Omental fat pad (tissue), 4 donors: ENCODE measurements around the gene DBN1. TPM values are rescaled to one million over a fixed set of nuclear protein-coding genes. Genes with fewer than 3 reads are reported as not detected.

ENCODE experiments used
- ATAC-seq: fragments of 150-250 bp; one replicate; pipeline ENCODE4 v1.9.1; 2016; ENCODE audit warnings: mild to moderate bottlenecking, moderate library complexity; ENCODE audit not compliant: low FRiP score
- DNase-seq: peaks from one replicate; pipeline ENCODE4 v3.0.0-alpha.2; 2019; ENCODE audit warnings: low spot score
- CTCF ChIP-seq, 3 donors: fragments of 450-650 bp; IDR thresholded peaks; one replicate each; pipeline ENCODE4 v1.5.1; 2016 to 2017; ENCODE audit warnings: antibody characterized with exemption in 3 of 3, mild to moderate bottlenecking in 3 of 3, moderate library complexity in 2 of 3
- total RNA-seq, 4 donors: library from RNA; depleted of rRNA; stranded (reverse); fragments of >200 nt; gene quantifications; one replicate each; pipeline ENCODE4 v1.1.0, GENCODE V29; 2016

The DBN1 gene
- total RNA-seq, 4 donors from 2014 or later, result 33.5 to 78.5 (median 38.3) TPM

DNA sequence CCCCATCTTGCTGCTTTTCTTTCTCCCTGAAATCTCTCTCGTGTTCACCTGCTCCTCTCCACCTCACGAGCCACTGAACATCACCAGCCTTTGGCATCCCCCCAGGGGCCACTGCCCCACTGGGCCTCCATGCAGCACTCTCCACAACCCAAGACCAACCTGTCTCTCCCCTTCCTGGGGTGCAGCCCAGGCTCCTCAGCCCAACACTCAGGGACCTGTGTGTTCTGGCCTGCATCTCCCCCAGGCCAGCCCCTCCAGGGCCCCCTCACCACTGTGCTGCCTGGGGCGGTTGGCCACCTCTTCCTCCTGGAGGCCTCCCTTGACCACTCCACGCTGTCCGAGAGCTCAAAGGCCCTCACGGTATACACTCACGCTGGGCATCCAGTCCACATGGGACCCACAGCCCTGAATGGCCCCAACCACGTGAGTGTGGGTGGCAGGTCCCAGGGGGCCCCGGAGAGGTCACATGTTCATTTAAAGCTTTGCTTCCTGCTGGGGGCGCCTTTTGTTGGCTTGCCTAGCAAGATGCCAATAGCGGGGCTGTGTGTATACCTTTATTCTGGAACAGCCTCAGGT lies 36.6 kb upstream of the DBN1 start:
- ATAC-seq (peak; percentile 4), DNase-seq (no peak)
- TF ChIP-seq CTCF (IDR thresholded peaks at IDR 0.05), result no peak

- ATAC-seq (peak; percentile 35), DNase-seq (no peak)
- no peak for TF ChIP-seq CTCF (IDR thresholded peaks at IDR 0.05)
These were observed 36.0 kb upstream of the DBN1 start, which contains the start of gene DOK3 for GRCh38 chr5:177509381-177509951. TSS of gene DOK3 (minus strand) at chr5:177509826. CDS start at chr5:177509540, 286 bp downstream.

GRCh38 chr5:177508837-177509236 lies 35.4 kb upstream of the DBN1 start:
- TF ChIP-seq CTCF (IDR thresholded peaks at IDR 0.05), result no peak
- DNase-seq, result no peak
- no peak for ATAC-seq

DNA sequence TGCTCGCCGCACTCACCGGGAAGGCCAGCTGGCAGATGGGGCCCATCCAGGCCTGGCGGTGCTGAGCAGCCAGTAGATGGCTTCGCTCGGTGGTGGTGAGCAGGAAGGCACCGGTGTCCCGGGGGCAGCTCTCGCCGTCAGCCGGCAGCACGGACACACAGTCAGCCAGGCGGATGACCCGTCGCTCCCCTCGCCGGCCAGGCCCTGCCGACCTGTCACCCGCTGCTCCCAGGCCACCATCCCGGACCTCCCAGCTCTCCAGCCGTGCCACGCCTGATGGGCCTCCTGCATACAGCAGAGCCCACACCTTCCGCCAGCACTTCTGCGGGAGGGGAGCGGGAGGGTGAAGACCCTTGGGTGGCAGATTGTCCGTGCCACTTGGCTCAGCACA lies 34.8 kb upstream of the DBN1 start:
- DNase-seq, result no peak
- no peak for ATAC-seq
- no peak for TF ChIP-seq CTCF (IDR thresholded peaks at IDR 0.05)

DNA sequence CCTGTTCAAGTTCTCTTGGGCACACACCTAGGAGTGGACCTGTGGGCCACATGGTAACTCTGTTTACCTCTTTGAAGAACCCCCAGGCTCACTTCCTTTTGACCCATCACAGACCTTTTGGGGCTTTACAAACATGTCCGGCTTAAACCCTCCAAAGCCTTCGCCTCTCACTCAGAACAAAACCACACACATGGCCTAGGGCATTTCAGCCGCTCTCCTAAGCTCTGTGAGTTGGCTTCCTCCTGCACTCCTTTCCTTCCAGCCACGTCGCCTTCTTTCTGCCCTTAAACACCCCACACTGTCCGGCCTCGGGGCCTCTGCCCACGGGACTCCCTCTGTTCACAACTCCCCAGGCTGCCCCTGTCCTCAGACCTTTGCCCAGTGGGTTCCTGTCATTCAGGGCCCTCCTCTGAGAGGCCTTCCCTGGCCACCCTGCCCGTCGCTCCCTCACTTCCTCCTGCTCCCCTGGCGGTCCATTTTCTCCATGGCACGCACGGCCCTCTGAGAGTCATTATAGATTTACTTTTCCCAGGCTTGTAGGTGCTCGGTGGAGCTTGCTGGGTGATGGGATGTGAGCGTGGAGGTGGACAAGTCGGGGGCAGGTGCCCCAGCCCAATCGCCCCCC lies 34.3 kb upstream of the DBN1 start:
- ATAC-seq (no peak), DNase-seq (no peak)
- no peak for TF ChIP-seq CTCF (IDR thresholded peaks at IDR 0.05)

DNA sequence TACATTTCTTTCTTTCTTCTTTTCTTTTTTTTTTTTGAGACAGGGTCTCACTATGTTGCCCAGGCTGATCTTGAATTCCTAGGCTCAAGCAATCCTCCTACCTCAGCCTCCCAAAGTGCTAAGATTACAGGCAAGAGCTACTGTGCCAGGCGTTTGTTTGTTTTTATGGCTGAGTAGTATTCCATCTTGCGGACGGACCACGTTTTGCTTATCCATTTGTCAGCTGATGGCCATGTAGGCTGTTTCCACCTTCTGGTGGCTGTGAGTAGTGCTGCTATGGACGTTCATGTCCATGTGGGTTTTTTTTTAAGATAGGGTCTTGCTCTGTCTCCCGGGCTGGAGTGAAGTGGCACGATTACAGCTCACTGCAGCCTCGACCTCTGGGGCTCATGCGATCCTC lies 33.7 kb upstream of the DBN1 start:
- no peak for TF ChIP-seq CTCF (IDR thresholded peaks at IDR 0.05)
- no peak for ATAC-seq
- no peak for DNase-seq

DNA sequence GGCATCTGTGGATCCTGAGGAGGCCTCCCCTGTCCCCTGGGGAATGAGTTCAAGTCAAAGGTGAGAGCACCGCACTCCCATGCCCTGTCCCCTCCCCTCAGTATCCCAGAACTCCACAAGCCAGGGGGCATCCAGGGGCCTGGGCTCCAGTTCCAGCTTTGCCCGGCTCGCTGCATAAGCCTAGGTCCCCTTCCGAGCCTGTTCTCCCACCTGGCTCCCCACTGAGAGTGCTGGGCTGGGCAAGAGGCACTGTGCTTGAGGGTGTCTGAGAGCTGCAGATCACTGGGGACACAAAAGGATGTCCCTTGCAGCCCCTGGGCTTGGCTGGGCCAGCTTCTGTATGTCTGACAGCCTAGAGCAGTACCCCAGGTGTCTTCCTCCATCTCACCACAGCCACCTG lies 31.6 kb upstream of the DBN1 start:
- TF ChIP-seq CTCF (IDR thresholded peaks at IDR 0.05), result no peak
- DNase-seq (no peak), ATAC-seq (no peak)
